ENCODE data around the gene TMPRSS4.

- TF ChIP-seq POLR2A (IDR thresholded peaks at IDR 0.05) (no peak), CTCF (IDR thresholded peaks at IDR 0.05) (no peak), EP300 (IDR thresholded peaks at IDR 0.05; ENCODE audit: low read depth) (no peak), POLR2AphosphoS5 (IDR thresholded peaks at IDR 0.05) (no peak)
Observed at GRCh38 chr11:118042796-118043195, 34.1 kb upstream of the TMPRSS4 start.
